Smooth muscle cell (in vitro differentiated cells): ENCODE results near the gene COA5. TPM values are rescaled to one million over a fixed set of nuclear protein-coding genes. Genes with fewer than 3 reads are reported as not detected.

Source experiments
- DNase-seq: peaks from one replicate; lab custom pipeline; 2025; ENCODE audit not compliant: unreplicated experiment; lab: John Stamatoyannopoulos, UW
- H2AFZ ChIP-seq: fragments of 200-600 bp; sonication (generic); 2 replicates; pipeline ENCODE4 v1.6.0; 2016; ENCODE audit warnings: antibody characterized with exemption, low read depth, mild to moderate bottlenecking
- H3F3A ChIP-seq: fragments of 200-600 bp; sonication (generic); 2 replicates; pipeline ENCODE4 v1.6.0; 2017; ENCODE audit warnings: antibody characterized with exemption, low read depth
- H3K27ac ChIP-seq: fragments of 200-600 bp; sonication (generic); 2 replicates; pipeline ENCODE4 v1.5.1; 2016; ENCODE audit warnings: low read depth, mild to moderate bottlenecking
- H3K27me3 ChIP-seq: fragments of 200-600 bp; sonication (generic); 2 replicates; pipeline ENCODE4 v1.6.1; 2016; ENCODE audit warnings: low read depth, mild to moderate bottlenecking
- H3K36me3 ChIP-seq: fragments of 200-600 bp; sonication (generic); 2 replicates; pipeline ENCODE4 v1.5.1; 2016; ENCODE audit warnings: low read depth
- H3K4me1 ChIP-seq: fragments of 200-600 bp; sonication (generic); 2 replicates; pipeline ENCODE4 v1.5.1; 2016; ENCODE audit warnings: low read depth
- H3K4me2 ChIP-seq: fragments of 200-600 bp; sonication (generic); 2 replicates; pipeline ENCODE4 v1.6.0; 2016; ENCODE audit warnings: mild to moderate bottlenecking
- H3K4me3 ChIP-seq: fragments of 200-600 bp; sonication (generic); 2 replicates; pipeline ENCODE4 v1.5.1; 2016; ENCODE audit warnings: mild to moderate bottlenecking
- H3K79me2 ChIP-seq: fragments of 200-600 bp; sonication (generic); 2 replicates; pipeline ENCODE4 v1.6.0; 2016; ENCODE audit warnings: low read depth, mild to moderate bottlenecking
- H3K9ac ChIP-seq: fragments of 200-600 bp; sonication (generic); 2 replicates; pipeline ENCODE4 v1.6.0; 2016; ENCODE audit warnings: low read depth
- H3K9me3 ChIP-seq: fragments of 200-600 bp; sonication (generic); replicated peaks from 2 replicates; pipeline ENCODE4 v1.5.1; 2016; ENCODE audit warnings: low read depth
- H4K20me1 ChIP-seq: fragments of 200-600 bp; sonication (generic); 2 replicates; pipeline ENCODE4 v1.6.0; 2016; ENCODE audit warnings: low read depth
- WGBS: methylation state at CpG from one replicate; pipeline ENCODE4 v1.1.7; 2016; ENCODE audit warnings: low lambda C conversion rate; 5-methylcytosine and 5-hydroxymethylcytosine counted together
- polyA plus RNA-seq: library from polyadenylated mRNA; unstranded; fragments of >200 nt; fragmentation: Nextera tagmentation; extraction: Ambion mirVana; gene quantifications from 2 replicates; pipeline ENCODE4 v1.2.1, GENCODE V29; 2016
- total RNA-seq: library from RNA; depleted of rRNA; stranded (reverse); fragments of >200 nt; gene quantifications from 2 replicates; pipeline ENCODE4 v1.2.3, GENCODE V29; 2014
- TF ChIP-seq, protein P1 (sequence below): fragments of 200-600 bp; sonication (generic); IDR thresholded peaks from 2 replicates; pipeline ENCODE4 v1.5.1; 2017; ENCODE audit warnings: borderline replicate concordance, mild to moderate bottlenecking, antibody characterized with exemption; ENCODE audit not compliant: insufficient read depth, poor library complexity, severe bottlenecking

The COA5 gene
- total and polyA plus RNA-seq, 2 experiments from 2014 or later: 20.1 to 27.8 TPM

- TF ChIP-seq, protein P1, sequence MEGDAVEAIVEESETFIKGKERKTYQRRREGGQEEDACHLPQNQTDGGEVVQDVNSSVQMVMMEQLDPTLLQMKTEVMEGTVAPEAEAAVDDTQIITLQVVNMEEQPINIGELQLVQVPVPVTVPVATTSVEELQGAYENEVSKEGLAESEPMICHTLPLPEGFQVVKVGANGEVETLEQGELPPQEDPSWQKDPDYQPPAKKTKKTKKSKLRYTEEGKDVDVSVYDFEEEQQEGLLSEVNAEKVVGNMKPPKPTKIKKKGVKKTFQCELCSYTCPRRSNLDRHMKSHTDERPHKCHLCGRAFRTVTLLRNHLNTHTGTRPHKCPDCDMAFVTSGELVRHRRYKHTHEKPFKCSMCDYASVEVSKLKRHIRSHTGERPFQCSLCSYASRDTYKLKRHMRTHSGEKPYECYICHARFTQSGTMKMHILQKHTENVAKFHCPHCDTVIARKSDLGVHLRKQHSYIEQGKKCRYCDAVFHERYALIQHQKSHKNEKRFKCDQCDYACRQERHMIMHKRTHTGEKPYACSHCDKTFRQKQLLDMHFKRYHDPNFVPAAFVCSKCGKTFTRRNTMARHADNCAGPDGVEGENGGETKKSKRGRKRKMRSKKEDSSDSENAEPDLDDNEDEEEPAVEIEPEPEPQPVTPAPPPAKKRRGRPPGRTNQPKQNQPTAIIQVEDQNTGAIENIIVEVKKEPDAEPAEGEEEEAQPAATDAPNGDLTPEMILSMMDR: no peak
Measured at GRCh38 chr2:98647636-98648035, 39.3 kb upstream of the COA5 start.

DNA sequence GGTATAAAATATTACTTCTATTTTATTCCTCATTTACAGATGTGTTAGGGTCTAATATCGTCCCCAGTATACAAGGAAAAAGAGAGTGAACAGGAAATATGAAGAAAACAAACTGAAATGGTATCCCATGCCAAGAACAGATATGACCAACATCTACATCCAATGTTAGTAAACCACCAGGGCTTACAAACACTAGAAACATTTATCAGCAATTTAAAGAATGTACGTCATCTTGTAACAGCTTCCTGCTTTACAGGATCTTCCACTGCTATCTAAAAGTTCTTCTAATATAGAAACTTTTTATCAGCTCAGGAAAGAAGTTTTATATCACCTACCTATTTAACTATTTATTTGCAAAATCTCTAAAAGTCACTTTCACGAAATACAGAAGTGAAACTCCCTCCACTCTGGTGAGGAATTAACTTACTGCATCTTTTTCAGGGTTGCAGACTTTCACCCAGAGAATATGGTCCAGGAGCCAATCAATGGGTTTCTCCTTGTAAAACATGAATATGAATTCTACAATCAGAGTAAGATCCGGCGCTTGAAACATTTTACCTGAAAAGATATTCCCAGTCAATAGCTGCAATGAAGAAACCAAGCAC, 35.3 kb upstream of the COA5 start:
- no peaks in the 10 kb centered on the region for H3K4me1 ChIP-seq
- H3K27me3 ChIP-seq: no peaks in the 10 kb centered on the region
- TF ChIP-seq, protein P1: no peak
- DNase-seq: no peak
- no peak overlapping the region for H3K4me2 ChIP-seq
- H2AFZ ChIP-seq: no peak overlapping the region
- no peak overlapping the region for H3K9ac ChIP-seq
- H3F3A ChIP-seq: no peaks in the 10 kb centered on the region
- H3K79me2 ChIP-seq: no peaks in the 10 kb centered on the region
- H4K20me1 ChIP-seq: no peaks in the 10 kb centered on the region
- H3K9me3 ChIP-seq: no peaks in the 10 kb centered on the region
- H3K4me3 ChIP-seq: no peak overlapping the region
- no peak overlapping the region for H3K27ac ChIP-seq
- 82% methylated on average over 5 of the region's 5 CpGs for WGBS
- H3K36me3 ChIP-seq: no peaks in the 10 kb centered on the region

More at GRCh38 chr2:98647636-98648035, 39.3 kb upstream of the COA5 start:
- Histone ChIP-seq H3K79me2 (no peaks in the 10 kb centered on the region), H3K4me2 (no peak overlapping the region), H3K36me3 (no peaks in the 10 kb centered on the region), H3K9me3 (no peaks in the 10 kb centered on the region), H3F3A (no peaks in the 10 kb centered on the region), H3K9ac (no peak overlapping the region), H4K20me1 (no peaks in the 10 kb centered on the region), H3K4me3 (no peak overlapping the region), H3K4me1 (no peaks in the 10 kb centered on the region), H3K27ac (peak overlapping the region; percentile 53), H2AFZ (no peak overlapping the region), H3K27me3 (no peaks in the 10 kb centered on the region)
- 73% methylated on average over 5 of the region's 5 CpGs for WGBS
- no peak for DNase-seq

- DNase-seq: no peak
- no peak overlapping the region for H3K27ac ChIP-seq
- no peak overlapping the region for H2AFZ ChIP-seq
- TF ChIP-seq, protein P1: no peak
- H3F3A ChIP-seq: no peaks in the 10 kb centered on the region
- H4K20me1 ChIP-seq: no peaks in the 10 kb centered on the region
- no peak overlapping the region for H3K4me2 ChIP-seq
- H3K27me3 ChIP-seq: no peaks in the 10 kb centered on the region
- no peak overlapping the region for H3K9ac ChIP-seq
- no peaks in the 10 kb centered on the region for H3K4me1 ChIP-seq
- no peak overlapping the region for H3K4me3 ChIP-seq
- 87% methylated on average over 10 of the region's 10 CpGs for WGBS
- H3K36me3 ChIP-seq: no peaks in the 10 kb centered on the region
- H3K9me3 ChIP-seq: no peaks in the 10 kb centered on the region
- H3K79me2 ChIP-seq: no peaks in the 10 kb centered on the region
Measured at GRCh38 chr2:98637401-98638147, 29.3 kb upstream of the COA5 start.
